HUES64 (cell line): ENCODE measurements around the gene PGF.

ENCODE experiments used
- H3K27ac ChIP-seq: 2 replicates; pipeline ENCODE4 v1.7.0; 2013; ENCODE audit warnings: low read depth, low read length, inconsistent platforms
- H3K27me3 ChIP-seq: 2 replicates; pipeline ENCODE4 v1.6.1; 2013; ENCODE audit warnings: mild to moderate bottlenecking, low read length; ENCODE audit not compliant: insufficient read depth
- H3K36me3 ChIP-seq: 2 replicates; pipeline ENCODE4 v1.6.1; 2013; ENCODE audit warnings: mild to moderate bottlenecking, low read length; ENCODE audit not compliant: insufficient read depth
- H3K4me1 ChIP-seq: 2 replicates; pipeline ENCODE4 v1.6.1; 2013; ENCODE audit warnings: mild to moderate bottlenecking, low read length, moderate library complexity; ENCODE audit not compliant: insufficient read depth
- H3K4me3 ChIP-seq: 2 replicates; pipeline ENCODE4 v1.5.1; 2013; ENCODE audit warnings: mild to moderate bottlenecking, low read length, moderate library complexity
- H3K9ac ChIP-seq: 2 replicates; pipeline ENCODE4 v1.6.1; 2013; ENCODE audit warnings: mild to moderate bottlenecking, low read depth, low read length
- H3K9me3 ChIP-seq: 2 replicates; pipeline ENCODE4 v1.6.1; 2013; ENCODE audit warnings: low read depth, low read length; ENCODE audit not compliant: insufficient read depth
- WGBS: fragments of 150-250, 120-280 bp; methylation state at CpG from one replicate; pipeline ENCODE4 v1.1.7; 2013; ENCODE audit warnings: missing lambda C conversion rate; 5-methylcytosine and 5-hydroxymethylcytosine counted together

Gene PGF

DNA sequence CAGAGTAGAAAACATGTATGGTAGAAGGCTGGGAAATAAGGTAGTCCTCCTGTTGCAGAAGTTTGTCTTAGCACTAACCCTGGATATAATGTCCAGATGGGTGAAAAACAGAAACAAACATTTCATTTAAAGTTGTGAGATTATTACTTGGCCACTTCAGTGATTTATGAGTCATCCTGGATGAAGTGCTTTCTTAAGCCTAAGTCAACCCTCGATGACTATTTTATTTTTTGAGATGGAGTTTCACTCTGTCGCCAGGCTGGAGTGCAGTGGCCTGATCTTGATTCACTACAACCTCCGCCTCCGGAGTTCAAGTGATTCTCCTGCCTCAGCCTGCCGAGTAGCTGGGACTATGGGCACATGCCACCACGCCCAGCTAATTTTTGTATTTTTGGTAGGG lies 63.5 kb downstream of the PGF start:
- peaks cover 22% of the 10 kb centered on the region for H3K4me1 ChIP-seq
- peaks cover 88% of the 10 kb centered on the region for H3K36me3 ChIP-seq
- no peaks in the 10 kb centered on the region for H3K27me3 ChIP-seq
- H3K4me3 ChIP-seq, result no peak overlapping the region
- no peaks in the 10 kb centered on the region for H3K9me3 ChIP-seq
- WGBS, result 96% methylated on average over 6 of the region's 6 CpGs
- no peak overlapping the region for H3K27ac ChIP-seq
- no peak overlapping the region for H3K9ac ChIP-seq
